Thyroid gland (tissue), 4 donors: ENCODE data around the gene IRX1. TPM values are rescaled to one million over a fixed set of nuclear protein-coding genes. Genes with fewer than 3 reads are reported as not detected.

Source experiments
- DNase-seq, 2 donors: peaks; one replicate each; pipeline ENCODE4 v3.0.0-alpha.2; 2019
- H3K27ac ChIP-seq, 3 donors: fragments of 200-600 bp; sonication (generic); 1 replicate in 2 of 3; 2 replicates in 1 of 3; pipeline ENCODE4 v1.5.1; 2016 to 2019; ENCODE audit warnings: mild to moderate bottlenecking in 1 of 3, moderate library complexity in 1 of 3
- H3K27me3 ChIP-seq: fragments of 200-600 bp; sonication (generic); one replicate; pipeline ENCODE4 v1.5.1; 2019
- H3K36me3 ChIP-seq, 2 donors: fragments of 200-600 bp; sonication (generic); one replicate each; pipeline ENCODE4 v1.5.1; 2016 to 2019
- H3K4me1 ChIP-seq, 2 donors: fragments of 200-600 bp; sonication (generic); one replicate each; pipeline ENCODE4 v1.5.1; 2017 to 2019
- H3K4me3 ChIP-seq, 3 donors: fragments of 200-600 bp; sonication (generic); replicated peaks in 1 of 3; 1 replicate in 2 of 3; 2 replicates in 1 of 3; pipeline ENCODE4 v1.5.1; 2016; ENCODE audit warnings: mild to moderate bottlenecking in 1 of 3
- H3K9me3 ChIP-seq: fragments of 200-600 bp; sonication (generic); one replicate; pipeline ENCODE4 v1.5.1; 2017
- CTCF ChIP-seq, 6 experiments: fragments of 200-600 bp in 3 of 6; fragments of 450-650 bp in 3 of 6; sonication (generic) in 3 of 6; IDR thresholded peaks; one replicate each; pipeline ENCODE4 v1.5.1; 2016 to 2019; ENCODE audit warnings: antibody characterized with exemption in 6 of 6, mild to moderate bottlenecking in 2 of 6, inconsistent platforms in 1 of 6, moderate library complexity in 1 of 6
- POLR2A ChIP-seq, 2 donors: fragments of 450-650 bp; IDR thresholded peaks; one replicate each; pipeline ENCODE4 v1.6.1; 2017; ENCODE audit warnings: antibody characterized with exemption in 2 of 2, mild to moderate bottlenecking in 2 of 2, moderate library complexity in 1 of 2
- WGBS, 2 donors: methylation state at CpG; one replicate each; pipeline ENCODE4 v1.1.5; 2017; 5-methylcytosine and 5-hydroxymethylcytosine counted together
- intact Hi-C: fragments of 100-400 bp; cut with DNase I; formaldehyde crosslinking; loops from one replicate; pipeline ENCODE4 v1.15.1; 2023
- total RNA-seq, 4 donors: library from RNA; depleted of rRNA; stranded (reverse); fragments of >200 nt; gene quantifications; one replicate each; pipeline ENCODE4 v1.2.3, GENCODE V29; 2016

Gene IRX1
- total RNA-seq, 4 donors from 2014 or later = 0.38 to 1.6 (median 0.79) TPM

DNA sequence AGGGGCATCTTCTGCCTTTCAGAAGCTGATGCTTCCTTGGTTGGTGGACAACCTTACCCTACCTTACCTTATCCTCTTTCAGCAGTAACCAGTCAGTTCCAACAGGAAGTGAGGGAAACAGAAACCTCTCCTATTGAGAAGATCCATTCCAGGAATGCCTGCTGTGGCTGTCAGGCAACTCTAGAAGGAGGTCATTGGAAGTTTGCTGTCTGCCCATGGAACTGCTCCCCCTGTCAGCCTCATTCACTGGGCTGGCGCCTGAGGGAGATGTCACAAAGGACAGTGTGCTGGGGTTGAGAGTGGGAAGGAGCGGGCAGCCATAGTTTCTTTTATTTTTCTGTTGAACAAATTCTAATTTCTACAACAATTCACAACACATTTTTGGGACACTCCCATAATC is 54.7 kb downstream of the IRX1 start:
- no peak for DNase-seq
- Histone ChIP-seq H3K27ac (no peak overlapping the region), H3K27me3 (no peaks in the 10 kb centered on the region), H3K9me3 (no peaks in the 10 kb centered on the region), H3K4me3 (no peak overlapping the region), H3K36me3 (no peaks in the 10 kb centered on the region), H3K4me1 (no peaks in the 10 kb centered on the region)
- no peak for TF ChIP-seq CTCF (IDR thresholded peaks at IDR 0.05)
- no peak for TF ChIP-seq POLR2A (IDR thresholded peaks at IDR 0.05)
- intact Hi-C loops = no loop called here
- whole genome bisulfite sequencing, 2 donors = 71 to 72% methylated on average over 2 of the region's 2 CpGs

- intact Hi-C loops = no loop called here
- Histone ChIP-seq H3K4me1 (no peaks in the 10 kb centered on the region), H3K9me3 (no peaks in the 10 kb centered on the region), H3K27me3 (no peaks in the 10 kb centered on the region), H3K27ac (no peak overlapping the region), H3K36me3 (no peaks in the 10 kb centered on the region), H3K4me3 (no peak overlapping the region)
- TF ChIP-seq CTCF (IDR thresholded peaks at IDR 0.05) (no peak), POLR2A (IDR thresholded peaks at IDR 0.05) (no peak)
- 86 to 89% methylated on average over 8 of the region's 8 CpGs for WGBS, 2 donors
- no peak for DNase-seq
Measured at GRCh38 chr5:3650868-3651267, 55.2 kb downstream of the IRX1 start.
